Measurements from ENCODE around the gene ZNF354C.

GRCh38 chr5:179125789-179126505 lies 65.8 kb downstream of the ZNF354C start:
- TF ChIP-seq POLR2A (IDR thresholded peaks at IDR 0.05; ENCODE audit: control extremely low read depth in 1 of 2, low read depth in 2 of 2, low read length in 2 of 2) (no peak), CTCF (IDR thresholded peaks at IDR 0.05; ENCODE audit: control extremely low read depth in 1 of 3, insufficient read depth in 1 of 3, low read depth in 1 of 3, low read length in 3 of 3) (no peak), POLR2AphosphoS5 (IDR thresholded peaks at IDR 0.05; ENCODE audit: low read depth, low read length) (no peak), EP300 (IDR thresholded peaks at IDR 0.05; ENCODE audit: borderline replicate concordance in 1 of 2, low read depth in 2 of 2, low read length in 2 of 2) (no peak), SRF (IDR thresholded peaks at IDR 0.05; ENCODE audit: low read depth, low read length) (no peak), HDAC6 (IDR thresholded peaks at IDR 0.05; ENCODE audit: low read depth, low read length) (no peak), EZH2 (IDR thresholded peaks at IDR 0.05; ENCODE audit: low read depth, low read length, severe bottlenecking) (no peak), RNF2 (IDR thresholded peaks at IDR 0.05; ENCODE audit: borderline replicate concordance, low read depth, low read length, missing control alignments, poor library complexity, severe bottlenecking) (no peak), KDM1A (IDR thresholded peaks at IDR 0.05; ENCODE audit: borderline replicate concordance, low read length) (no peak), FOSL1 (IDR thresholded peaks at IDR 0.05; ENCODE audit: insufficient read depth, low read depth, low read length) (no peak), ATF2 (IDR thresholded peaks at IDR 0.05; ENCODE audit: low read length) (no peak), RXRA (IDR thresholded peaks at IDR 0.05; ENCODE audit: insufficient read depth, low read depth, low read length) (no peak), CHD1 (IDR thresholded peaks at IDR 0.05; ENCODE audit: low read depth, low read length) (no peak)
